Measurements from ENCODE around the gene PRKAR2B.
"Not testable (repeated sequence)": the region's sequence is repeated elsewhere in the genome, so short reads cannot be mapped to it uniquely, and the experiment has no call there.

Gene PRKAR2B

DNA sequence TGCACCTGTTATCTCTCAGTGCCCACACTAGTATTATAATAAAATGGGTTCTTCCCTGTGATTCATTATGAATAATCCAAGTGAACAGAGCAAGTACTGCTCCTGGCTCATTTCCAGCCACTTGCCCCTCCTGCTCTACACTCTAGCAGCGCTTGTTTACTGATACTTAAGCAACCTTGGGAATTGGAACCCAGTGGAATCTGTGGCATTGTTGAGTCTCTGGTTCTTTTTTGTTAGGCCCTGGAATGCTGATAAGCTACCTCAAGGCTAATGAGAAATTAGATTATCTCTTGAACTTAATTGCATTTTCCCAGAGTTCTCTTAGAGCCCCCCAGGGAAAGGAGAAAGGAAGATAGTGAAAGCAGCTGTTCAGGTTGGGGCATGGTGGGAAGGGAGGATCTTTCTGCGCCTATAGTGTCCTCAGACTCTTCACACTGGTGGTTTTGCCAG, 34.0 kb downstream of the PRKAR2B start:
- no peak for DNase-seq (ENCODE audit: low read depth in 2 of 2)

DNA sequence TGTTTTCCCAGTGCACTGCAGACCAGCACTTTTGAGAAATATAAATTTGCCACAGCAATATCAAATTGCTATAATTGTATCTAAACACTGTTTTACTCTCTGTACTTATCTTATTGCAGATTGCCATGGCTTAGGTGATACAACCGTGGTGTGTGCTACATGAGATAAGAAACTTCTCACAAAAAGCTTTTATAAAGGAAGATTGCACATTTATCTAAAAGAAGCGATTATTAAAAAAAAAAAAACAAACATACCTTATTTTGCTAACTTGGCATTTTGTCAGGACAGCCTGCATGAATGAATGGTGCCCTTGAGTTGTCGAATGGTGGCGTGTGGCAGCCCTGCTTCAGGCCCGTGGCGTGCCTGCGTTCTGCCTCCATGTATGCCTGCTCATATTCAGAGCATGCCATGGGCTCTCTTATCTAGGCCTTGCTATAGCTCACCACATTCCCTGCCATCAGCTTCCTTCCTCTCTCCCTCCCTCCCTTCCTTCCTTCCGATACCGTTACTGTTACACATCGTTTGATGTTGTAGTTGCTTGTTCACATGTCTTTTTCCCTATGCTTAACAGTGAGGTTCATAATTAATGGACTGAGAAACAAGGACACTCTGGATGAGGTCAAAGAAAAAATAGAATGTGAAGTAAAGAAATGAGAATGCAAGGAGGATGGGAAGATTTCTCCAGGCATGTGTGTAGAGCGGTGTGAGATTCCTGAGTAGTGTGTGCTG, 34.9 kb downstream of the PRKAR2B start:
- DNase-seq (ENCODE audit: low read depth in 2 of 2) = no peak

- no peak for DNase-seq (ENCODE audit: low read depth in 2 of 2)
Observed at GRCh38 chr7:107080099-107080505, 35.6 kb downstream of the PRKAR2B start.

GRCh38 chr7:107080533-107080932, 36.0 kb downstream of the PRKAR2B start:
- no peak for DNase-seq (ENCODE audit: low read depth in 2 of 2)

GRCh38 chr7:107085180-107085579, 40.7 kb downstream of the PRKAR2B start:
- no peak for DNase-seq (ENCODE audit: low read depth in 2 of 2)

DNA sequence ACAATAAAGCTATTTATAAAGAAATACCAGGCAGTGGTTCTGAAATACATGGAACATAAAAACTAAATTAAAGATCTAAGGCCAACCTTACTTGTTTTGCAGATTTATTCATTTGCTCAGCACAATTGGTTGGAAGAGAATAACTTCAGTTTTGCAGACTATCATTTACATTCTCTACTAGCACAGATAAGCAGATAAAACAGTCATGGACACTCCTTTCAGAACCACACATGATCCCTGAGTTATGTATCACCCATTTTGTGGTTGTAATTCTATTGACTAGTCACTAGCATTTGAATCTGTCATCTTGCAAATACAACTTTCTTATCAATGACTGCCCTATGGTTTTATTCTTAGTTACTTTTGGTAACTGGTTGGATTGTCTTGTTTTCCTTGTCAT, 45.1 kb downstream of the PRKAR2B start:
- DNase-seq (ENCODE audit: low read depth in 2 of 2) = no peak

- no peak for DNase-seq (ENCODE audit: low read depth in 2 of 2)
Observed at GRCh38 chr7:107090457-107090856, 46.0 kb downstream of the PRKAR2B start.

- no peak for DNase-seq (ENCODE audit: low read depth in 2 of 2)
Observed at GRCh38 chr7:107091306-107091705, 46.8 kb downstream of the PRKAR2B start.

DNA sequence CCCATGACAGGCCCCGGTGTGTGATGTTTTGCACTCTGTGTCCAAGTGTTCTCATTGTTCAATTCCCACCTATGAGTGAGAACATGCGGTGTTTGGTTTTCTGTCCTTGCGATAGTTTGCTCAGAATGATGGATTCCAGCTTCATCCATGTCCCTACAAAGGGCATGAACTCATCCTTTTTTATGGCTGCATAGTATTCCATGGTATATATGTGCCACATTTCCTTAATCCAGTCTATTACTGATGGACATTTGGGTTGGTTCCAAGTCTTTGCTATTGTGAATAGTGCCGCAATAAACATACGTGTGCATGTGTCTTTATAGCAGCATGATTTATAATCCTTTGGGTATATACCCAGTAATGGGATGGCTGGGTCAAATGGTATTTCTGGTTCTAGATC, 49.2 kb downstream of the PRKAR2B start:
- DNase-seq (ENCODE audit: low read depth in 2 of 2) = not testable (repeated sequence)

GRCh38 chr7:107099154-107099553, 54.6 kb downstream of the PRKAR2B start:
- DNase-seq (ENCODE audit: low read depth in 2 of 2) = not testable (repeated sequence)

DNA sequence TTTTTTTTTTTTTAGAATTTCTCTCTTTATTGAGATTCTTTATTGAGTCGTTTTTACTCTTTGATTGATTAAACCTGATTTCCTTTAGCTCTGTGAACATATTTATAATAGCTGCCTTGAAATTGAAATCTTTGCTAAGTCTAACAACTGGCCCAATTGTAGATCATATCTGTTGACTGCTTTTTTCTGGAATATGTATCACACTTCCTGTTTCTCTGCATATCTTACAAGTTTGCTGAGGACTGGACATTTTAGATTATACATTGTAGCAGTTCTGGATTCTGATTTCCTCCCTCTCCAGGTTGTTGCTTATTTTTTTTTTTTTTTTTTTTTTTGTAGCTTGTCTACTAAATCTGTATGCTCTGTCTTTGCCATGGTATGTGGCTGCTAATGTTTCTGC, 56.3 kb downstream of the PRKAR2B start:
- DNase-seq (ENCODE audit: low read depth in 2 of 2) = no peak

DNA sequence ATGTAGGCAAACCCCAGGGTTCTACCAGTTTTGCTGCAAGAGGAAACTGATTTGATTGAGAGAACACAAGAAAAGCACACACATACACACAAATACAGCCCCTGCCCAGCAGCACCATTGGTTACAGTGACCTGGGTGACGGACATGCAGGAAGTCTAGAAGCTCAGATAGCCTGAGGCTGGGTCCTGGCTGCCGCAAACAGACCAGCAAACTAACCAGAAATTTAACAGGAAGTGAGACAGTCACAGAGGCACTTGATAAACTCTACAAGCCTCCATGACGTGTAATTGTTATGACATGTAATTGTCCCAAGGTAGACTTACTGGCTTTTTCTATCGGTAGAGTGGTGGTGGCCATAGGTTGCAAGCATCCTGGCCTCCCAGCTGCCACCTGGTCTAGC, 58.9 kb downstream of the PRKAR2B start:
- no peak for DNase-seq (ENCODE audit: low read depth in 2 of 2)

DNA sequence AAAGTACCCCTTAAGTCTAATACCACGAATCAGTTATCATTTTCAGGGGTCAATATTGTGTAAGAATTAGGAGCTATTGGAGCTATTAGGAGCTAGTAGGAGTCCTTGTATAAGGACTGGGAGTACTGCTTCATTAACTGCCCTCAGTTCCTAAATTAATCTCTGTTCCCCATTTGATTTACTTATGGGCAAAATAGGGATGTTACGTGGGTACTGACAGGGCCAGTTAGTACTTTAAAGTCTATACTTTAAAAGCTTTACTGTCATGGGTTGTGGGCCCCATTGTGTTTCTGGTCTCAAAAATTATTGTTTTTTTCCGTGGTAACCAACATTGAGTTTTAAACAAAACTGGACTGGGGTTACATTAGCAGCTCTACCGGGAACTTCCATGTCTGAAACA, 60.3 kb downstream of the PRKAR2B start:
- DNase-seq (ENCODE audit: low read depth in 2 of 2) = no peak

- no peak for DNase-seq (ENCODE audit: low read depth in 2 of 2)
Observed at GRCh38 chr7:107105591-107106245, 61.2 kb downstream of the PRKAR2B start.

DNA sequence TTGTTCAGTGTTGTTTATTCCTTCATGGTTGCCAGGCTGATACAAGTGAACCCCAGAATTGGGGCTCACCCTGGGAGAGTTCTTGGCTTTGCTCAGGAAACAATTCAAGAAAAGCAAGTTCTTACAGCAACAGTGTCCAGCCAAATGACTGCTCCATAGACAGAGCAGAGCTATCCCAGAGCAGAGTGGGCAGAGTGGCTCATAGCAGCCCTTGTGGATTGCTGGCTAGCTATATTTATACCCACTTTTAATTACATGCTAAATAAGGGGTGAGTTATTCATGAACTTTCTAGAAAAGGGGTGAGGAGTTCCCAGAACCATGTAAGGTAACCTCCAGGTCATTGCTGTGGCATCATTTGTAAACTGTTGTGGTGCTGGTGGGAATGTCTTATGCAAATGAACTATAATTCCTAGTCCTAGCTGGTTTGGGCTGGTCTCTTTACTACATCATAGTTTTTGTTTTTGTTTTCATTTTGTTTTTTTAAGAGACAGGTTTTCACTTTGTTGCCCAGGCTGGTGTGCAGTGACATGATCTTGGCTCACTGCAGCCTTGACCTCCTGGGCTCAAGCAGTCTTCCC, 64.4 kb downstream of the PRKAR2B start:
- DNase-seq (ENCODE audit: low read depth in 2 of 2) = no peak

GRCh38 chr7:107109955-107110354, 65.5 kb downstream of the PRKAR2B start:
- DNase-seq (ENCODE audit: low read depth in 2 of 2) = no peak

GRCh38 chr7:107111196-107111595, 66.7 kb downstream of the PRKAR2B start:
- no peak for DNase-seq (ENCODE audit: low read depth in 2 of 2)

DNA sequence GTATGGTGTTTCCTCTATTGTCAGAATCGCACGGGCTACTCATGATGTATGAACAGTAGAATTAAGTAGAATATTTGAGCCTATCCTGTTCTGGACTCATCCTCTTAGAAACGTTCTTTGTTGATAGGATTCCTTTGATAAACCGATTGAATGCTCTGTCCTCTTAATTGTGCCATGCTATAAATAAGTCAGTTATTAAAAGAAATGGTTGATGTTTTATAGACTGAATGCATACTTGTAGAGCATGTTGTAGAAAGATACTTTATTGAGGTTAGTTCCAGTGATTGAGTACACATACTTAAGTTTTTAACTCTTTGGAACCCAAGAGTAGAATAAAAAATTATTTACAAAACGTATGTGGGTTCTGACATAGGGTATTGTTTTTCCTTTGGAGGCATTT, 69.4 kb downstream of the PRKAR2B start:
- DNase-seq (ENCODE audit: low read depth in 2 of 2) = no peak

- no peak for DNase-seq (ENCODE audit: low read depth in 2 of 2)
Observed at GRCh38 chr7:107115114-107115513, 70.6 kb downstream of the PRKAR2B start.

DNA sequence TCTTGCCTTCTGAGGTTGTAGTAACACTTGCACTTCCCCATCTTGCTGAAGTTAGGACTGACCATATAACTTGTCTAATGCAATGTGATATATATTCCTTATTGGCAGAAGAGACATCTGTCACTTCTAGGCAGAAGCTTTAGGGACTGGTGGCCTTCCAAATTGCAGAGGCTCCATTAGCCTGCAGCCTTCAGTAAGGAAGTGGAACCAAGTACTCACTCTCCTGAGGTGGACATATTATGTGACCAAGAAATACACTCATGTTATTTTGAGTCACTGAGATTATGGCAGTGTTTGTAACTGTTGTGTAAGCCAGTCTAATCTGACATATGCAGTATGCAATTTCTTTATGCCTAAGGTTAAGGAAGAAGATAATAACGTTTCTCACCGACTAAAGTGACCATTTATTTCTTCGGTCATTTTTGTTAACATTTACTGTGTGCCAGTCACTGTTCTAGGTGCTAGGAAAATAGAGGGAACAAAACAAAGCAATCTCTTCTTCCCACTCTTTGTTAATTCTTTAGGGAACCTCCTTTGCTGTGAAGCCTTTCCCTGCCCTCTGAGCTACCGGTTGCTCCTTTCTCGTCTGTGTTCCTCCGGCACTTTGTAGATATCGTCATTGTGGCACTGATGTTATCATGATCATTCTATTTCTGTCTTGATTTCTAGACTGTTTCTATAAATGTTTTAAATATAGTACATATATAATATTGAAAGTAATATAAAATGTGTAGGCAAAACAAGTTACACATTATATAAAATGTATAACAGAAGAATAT, 71.4 kb downstream of the PRKAR2B start:
- DNase-seq (ENCODE audit: low read depth in 2 of 2) = no peak

- no peak for DNase-seq (ENCODE audit: low read depth in 2 of 2)
Observed at GRCh38 chr7:107118109-107118900, 73.8 kb downstream of the PRKAR2B start.

Measured in stimulated activated CD8-positive, alpha-beta memory T cell treated with anti-CD3 and anti-CD28 coated beads, Interleukin-7, amount 100 ng/mL, for 4 hours (primary cell).